ENCODE results near the gene OSER1. TPM values are rescaled to one million over a fixed set of nuclear protein-coding genes. Genes with fewer than 3 reads are reported as not detected.

The OSER1 gene
- total and polyA plus RNA-seq, 9 of the 15 experiments (the other 6 are each of a cell fraction or from before 2014, with no cell fraction given), result 15.5 to 57.3 (median 19.9) TPM

DNA sequence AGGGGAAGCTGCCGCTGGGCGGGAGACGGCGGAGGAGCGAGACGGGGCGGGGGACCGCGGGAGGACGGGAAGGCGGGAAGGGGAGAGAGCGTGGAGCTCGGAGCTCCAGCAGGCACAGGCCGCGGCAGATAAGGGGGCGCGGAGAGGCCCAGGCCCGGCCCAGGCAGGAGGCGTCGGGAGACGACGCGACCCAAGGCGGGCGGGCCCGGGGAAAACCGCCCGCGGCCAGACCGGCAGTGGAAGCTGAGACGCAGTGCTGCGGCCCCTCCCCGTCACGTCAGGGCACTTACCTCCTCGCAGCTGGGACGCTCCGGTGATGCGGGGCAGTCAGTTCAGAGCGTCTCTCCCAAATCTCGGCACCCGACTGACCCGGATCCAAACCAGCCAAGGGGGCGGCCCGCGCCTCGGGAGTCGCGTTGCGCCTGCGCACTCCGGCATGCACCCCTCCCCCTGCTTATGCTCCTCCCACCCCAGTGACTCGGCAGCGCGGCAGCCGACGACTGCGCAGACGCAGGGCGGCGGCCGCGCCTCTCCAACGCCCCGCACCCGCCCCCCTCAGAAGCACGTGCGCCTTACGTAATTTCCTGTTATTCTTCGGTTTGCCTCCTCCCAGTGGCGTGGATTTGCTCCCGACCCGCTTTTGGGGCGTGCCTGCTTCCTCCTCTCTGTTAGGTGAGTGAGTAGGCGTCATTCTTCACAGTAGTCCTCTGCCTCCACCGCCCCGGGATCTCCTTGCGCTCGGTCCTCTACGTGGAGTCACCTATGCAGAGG is at the start of gene OSER1 (continued):
- TF ChIP-seq ZNF830 (CRISPR knock-in tag; IDR thresholded peaks at IDR 0.05), result no peak
- no peak for TF ChIP-seq SMARCB1 (IDR thresholded peaks at IDR 0.05; ENCODE audit: insufficient read length, low read depth)
- no peak for TF ChIP-seq CSDE1 (IDR thresholded peaks at IDR 0.05)
- no peak for TF ChIP-seq ZNF766 (CRISPR knock-in tag; conservative IDR thresholded peaks at IDR 0.05)
- TF ChIP-seq, protein P1, sequence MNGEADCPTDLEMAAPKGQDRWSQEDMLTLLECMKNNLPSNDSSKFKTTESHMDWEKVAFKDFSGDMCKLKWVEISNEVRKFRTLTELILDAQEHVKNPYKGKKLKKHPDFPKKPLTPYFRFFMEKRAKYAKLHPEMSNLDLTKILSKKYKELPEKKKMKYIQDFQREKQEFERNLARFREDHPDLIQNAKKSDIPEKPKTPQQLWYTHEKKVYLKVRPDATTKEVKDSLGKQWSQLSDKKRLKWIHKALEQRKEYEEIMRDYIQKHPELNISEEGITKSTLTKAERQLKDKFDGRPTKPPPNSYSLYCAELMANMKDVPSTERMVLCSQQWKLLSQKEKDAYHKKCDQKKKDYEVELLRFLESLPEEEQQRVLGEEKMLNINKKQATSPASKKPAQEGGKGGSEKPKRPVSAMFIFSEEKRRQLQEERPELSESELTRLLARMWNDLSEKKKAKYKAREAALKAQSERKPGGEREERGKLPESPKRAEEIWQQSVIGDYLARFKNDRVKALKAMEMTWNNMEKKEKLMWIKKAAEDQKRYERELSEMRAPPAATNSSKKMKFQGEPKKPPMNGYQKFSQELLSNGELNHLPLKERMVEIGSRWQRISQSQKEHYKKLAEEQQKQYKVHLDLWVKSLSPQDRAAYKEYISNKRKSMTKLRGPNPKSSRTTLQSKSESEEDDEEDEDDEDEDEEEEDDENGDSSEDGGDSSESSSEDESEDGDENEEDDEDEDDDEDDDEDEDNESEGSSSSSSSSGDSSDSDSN (IDR thresholded peaks at IDR 0.05; ENCODE audit: borderline replicate concordance in 1 of 2, low read depth in 2 of 2, low read length in 2 of 2), result peak; percentile 81 to 89; a peak in 3 of 4 replicates
- TF ChIP-seq EP300 (IDR thresholded peaks at IDR 0.05; ENCODE audit: low read length), result peak; percentile 60; the same call in 1 of the 2 replicates
- TF ChIP-seq SIRT6 (IDR thresholded peaks at IDR 0.05; ENCODE audit: low read depth, low read length), result no peak
- TF ChIP-seq ILF3 (IDR thresholded peaks at IDR 0.05; ENCODE audit: borderline replicate concordance), result no peak
- no peak for TF ChIP-seq RBM25 (IDR thresholded peaks at IDR 0.05; ENCODE audit: low read depth, low read length, severe bottlenecking)
- no peak for TF ChIP-seq LARP7 (IDR thresholded peaks at IDR 0.05)
- TF ChIP-seq, protein P2, sequence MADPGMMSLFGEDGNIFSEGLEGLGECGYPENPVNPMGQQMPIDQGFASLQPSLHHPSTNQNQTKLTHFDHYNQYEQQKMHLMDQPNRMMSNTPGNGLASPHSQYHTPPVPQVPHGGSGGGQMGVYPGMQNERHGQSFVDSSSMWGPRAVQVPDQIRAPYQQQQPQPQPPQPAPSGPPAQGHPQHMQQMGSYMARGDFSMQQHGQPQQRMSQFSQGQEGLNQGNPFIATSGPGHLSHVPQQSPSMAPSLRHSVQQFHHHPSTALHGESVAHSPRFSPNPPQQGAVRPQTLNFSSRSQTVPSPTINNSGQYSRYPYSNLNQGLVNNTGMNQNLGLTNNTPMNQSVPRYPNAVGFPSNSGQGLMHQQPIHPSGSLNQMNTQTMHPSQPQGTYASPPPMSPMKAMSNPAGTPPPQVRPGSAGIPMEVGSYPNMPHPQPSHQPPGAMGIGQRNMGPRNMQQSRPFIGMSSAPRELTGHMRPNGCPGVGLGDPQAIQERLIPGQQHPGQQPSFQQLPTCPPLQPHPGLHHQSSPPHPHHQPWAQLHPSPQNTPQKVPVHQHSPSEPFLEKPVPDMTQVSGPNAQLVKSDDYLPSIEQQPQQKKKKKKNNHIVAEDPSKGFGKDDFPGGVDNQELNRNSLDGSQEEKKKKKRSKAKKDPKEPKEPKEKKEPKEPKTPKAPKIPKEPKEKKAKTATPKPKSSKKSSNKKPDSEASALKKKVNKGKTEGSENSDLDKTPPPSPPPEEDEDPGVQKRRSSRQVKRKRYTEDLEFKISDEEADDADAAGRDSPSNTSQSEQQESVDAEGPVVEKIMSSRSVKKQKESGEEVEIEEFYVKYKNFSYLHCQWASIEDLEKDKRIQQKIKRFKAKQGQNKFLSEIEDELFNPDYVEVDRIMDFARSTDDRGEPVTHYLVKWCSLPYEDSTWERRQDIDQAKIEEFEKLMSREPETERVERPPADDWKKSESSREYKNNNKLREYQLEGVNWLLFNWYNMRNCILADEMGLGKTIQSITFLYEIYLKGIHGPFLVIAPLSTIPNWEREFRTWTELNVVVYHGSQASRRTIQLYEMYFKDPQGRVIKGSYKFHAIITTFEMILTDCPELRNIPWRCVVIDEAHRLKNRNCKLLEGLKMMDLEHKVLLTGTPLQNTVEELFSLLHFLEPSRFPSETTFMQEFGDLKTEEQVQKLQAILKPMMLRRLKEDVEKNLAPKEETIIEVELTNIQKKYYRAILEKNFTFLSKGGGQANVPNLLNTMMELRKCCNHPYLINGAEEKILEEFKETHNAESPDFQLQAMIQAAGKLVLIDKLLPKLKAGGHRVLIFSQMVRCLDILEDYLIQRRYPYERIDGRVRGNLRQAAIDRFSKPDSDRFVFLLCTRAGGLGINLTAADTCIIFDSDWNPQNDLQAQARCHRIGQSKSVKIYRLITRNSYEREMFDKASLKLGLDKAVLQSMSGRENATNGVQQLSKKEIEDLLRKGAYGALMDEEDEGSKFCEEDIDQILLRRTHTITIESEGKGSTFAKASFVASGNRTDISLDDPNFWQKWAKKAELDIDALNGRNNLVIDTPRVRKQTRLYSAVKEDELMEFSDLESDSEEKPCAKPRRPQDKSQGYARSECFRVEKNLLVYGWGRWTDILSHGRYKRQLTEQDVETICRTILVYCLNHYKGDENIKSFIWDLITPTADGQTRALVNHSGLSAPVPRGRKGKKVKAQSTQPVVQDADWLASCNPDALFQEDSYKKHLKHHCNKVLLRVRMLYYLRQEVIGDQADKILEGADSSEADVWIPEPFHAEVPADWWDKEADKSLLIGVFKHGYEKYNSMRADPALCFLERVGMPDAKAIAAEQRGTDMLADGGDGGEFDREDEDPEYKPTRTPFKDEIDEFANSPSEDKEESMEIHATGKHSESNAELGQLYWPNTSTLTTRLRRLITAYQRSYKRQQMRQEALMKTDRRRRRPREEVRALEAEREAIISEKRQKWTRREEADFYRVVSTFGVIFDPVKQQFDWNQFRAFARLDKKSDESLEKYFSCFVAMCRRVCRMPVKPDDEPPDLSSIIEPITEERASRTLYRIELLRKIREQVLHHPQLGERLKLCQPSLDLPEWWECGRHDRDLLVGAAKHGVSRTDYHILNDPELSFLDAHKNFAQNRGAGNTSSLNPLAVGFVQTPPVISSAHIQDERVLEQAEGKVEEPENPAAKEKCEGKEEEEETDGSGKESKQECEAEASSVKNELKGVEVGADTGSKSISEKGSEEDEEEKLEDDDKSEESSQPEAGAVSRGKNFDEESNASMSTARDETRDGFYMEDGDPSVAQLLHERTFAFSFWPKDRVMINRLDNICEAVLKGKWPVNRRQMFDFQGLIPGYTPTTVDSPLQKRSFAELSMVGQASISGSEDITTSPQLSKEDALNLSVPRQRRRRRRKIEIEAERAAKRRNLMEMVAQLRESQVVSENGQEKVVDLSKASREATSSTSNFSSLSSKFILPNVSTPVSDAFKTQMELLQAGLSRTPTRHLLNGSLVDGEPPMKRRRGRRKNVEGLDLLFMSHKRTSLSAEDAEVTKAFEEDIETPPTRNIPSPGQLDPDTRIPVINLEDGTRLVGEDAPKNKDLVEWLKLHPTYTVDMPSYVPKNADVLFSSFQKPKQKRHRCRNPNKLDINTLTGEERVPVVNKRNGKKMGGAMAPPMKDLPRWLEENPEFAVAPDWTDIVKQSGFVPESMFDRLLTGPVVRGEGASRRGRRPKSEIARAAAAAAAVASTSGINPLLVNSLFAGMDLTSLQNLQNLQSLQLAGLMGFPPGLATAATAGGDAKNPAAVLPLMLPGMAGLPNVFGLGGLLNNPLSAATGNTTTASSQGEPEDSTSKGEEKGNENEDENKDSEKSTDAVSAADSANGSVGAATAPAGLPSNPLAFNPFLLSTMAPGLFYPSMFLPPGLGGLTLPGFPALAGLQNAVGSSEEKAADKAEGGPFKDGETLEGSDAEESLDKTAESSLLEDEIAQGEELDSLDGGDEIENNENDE (IDR thresholded peaks at IDR 0.05; ENCODE audit: low read depth, low read length), result no peak
- TF ChIP-seq, protein P3, sequence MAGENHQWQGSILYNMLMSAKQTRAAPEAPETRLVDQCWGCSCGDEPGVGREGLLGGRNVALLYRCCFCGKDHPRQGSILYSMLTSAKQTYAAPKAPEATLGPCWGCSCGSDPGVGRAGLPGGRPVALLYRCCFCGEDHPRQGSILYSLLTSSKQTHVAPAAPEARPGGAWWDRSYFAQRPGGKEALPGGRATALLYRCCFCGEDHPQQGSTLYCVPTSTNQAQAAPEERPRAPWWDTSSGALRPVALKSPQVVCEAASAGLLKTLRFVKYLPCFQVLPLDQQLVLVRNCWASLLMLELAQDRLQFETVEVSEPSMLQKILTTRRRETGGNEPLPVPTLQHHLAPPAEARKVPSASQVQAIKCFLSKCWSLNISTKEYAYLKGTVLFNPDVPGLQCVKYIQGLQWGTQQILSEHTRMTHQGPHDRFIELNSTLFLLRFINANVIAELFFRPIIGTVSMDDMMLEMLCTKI (IDR thresholded peaks at IDR 0.05; ENCODE audit: partially characterized antibody), result no peak
